Pulmonary artery endothelial cell (primary cell): ENCODE data around the gene SCAMP1. TPM values are rescaled to one million over a fixed set of nuclear protein-coding genes. Genes with fewer than 3 reads are reported as not detected.

Source experiments
- DNase-seq: peaks from one replicate; pipeline ENCODE4 v3.0.0-alpha.2; 2011; ENCODE audit warnings: low read depth, low spot score
- total RNA-seq: library from RNA; depleted of rRNA; stranded (reverse); fragments of >200 nt; gene quantifications from 2 replicates; pipeline ENCODE4 v1.2.3, GENCODE V29; 2014

The SCAMP1 gene
- total RNA-seq, 1 donor from 2014 or later, result 66.7 TPM

GRCh38 chr5:78492224-78492623 is 131.8 kb downstream of the SCAMP1 start:
- no peak for DNase-seq

- no peak for DNase-seq
Measured at GRCh38 chr5:78492650-78493049, 132.2 kb downstream of the SCAMP1 start.

GRCh38 chr5:78495800-78496199 is 135.4 kb downstream of the SCAMP1 start:
- no peak for DNase-seq

GRCh38 chr5:78496373-78496772 is 136.0 kb downstream of the SCAMP1 start:
- DNase-seq, result no peak

- DNase-seq, result no peak
Measured at GRCh38 chr5:78497573-78498533, 137.4 kb downstream of the SCAMP1 start.

GRCh38 chr5:78499485-78499884 is 139.1 kb downstream of the SCAMP1 start:
- no peak for DNase-seq

- no peak for DNase-seq
Measured at GRCh38 chr5:78500028-78500427, 139.6 kb downstream of the SCAMP1 start.

- no peak for DNase-seq
Measured at GRCh38 chr5:78500871-78501270, 140.5 kb downstream of the SCAMP1 start.

GRCh38 chr5:78501411-78502352 is 141.3 kb downstream of the SCAMP1 start:
- DNase-seq, result no peak

GRCh38 chr5:78503958-78504653 is 143.7 kb downstream of the SCAMP1 start:
- no peak for DNase-seq

- peak; percentile 100 for DNase-seq
Measured at GRCh38 chr5:78504704-78505677, 144.6 kb downstream of the SCAMP1 start.

GRCh38 chr5:78505860-78506259 is 145.4 kb downstream of the SCAMP1 start:
- no peak for DNase-seq

- no peak for DNase-seq
Measured at GRCh38 chr5:78506261-78507024, 146.0 kb downstream of the SCAMP1 start.

GRCh38 chr5:78507531-78507930 is 147.1 kb downstream of the SCAMP1 start:
- DNase-seq, result no peak

- DNase-seq, result no peak
Measured at GRCh38 chr5:78508186-78508765, 147.9 kb downstream of the SCAMP1 start.

GRCh38 chr5:78509145-78509865 is 148.9 kb downstream of the SCAMP1 start:
- no peak for DNase-seq

- DNase-seq, result no peak
Measured at GRCh38 chr5:78509884-78510769, 149.7 kb downstream of the SCAMP1 start.
